ENCODE results near the gene SLAMF6. TPM values are rescaled to one million over a fixed set of nuclear protein-coding genes. Genes with fewer than 3 reads are reported as not detected.
A peak's percentile ranks its signal among the peaks of the same experiment; 100 is the strongest.

SLAMF6 gene
- total and polyA plus RNA-seq, 10 of the 15 experiments (the other 5 are each of a cell fraction or from before 2014, with no cell fraction given) = 20.5 to 89.6 (median 36.5) TPM

DNA sequence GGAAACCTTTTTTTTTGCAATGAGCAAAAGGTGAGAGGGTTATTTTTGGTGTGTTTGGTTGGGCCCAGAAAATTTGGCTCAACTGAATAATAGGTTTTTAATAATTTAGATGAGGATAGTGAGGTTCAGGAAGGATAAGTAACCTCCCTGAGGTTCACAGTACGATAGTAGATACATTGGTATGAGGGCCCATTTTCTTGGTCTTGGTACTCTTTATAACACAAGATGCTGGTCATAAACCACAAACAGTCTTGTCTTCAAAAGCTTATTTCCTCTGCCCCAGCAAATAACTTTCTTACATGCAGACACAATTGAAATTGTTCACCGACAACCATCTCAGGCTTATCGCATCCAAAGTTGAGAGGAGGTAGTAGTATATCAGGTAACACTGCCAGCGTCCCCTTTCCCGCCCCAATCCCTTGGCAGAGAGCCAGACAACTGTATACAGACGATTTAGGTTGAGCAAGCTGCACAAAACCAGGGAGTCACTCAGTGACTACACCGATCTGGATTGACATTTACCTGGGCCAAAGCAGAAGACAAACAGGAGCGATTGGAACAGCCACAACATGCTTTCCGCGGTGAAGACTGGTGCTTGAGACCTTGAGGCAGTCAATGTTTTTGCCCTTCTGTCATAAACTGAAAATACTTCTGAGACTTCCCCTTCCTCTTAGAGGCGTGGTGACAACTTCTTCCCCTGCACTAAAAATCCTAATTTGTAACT is at the start of gene SLAMF6 (continued):
- TF ChIP-seq IRF5 (IDR thresholded peaks at IDR 0.05; ENCODE audit: borderline replicate concordance) = no peak
- peak; percentile 57 for TF ChIP-seq IKZF1 (conservative IDR thresholded peaks at IDR 0.05)
- no peak for TF ChIP-seq SUZ12 (IDR thresholded peaks at IDR 0.05; ENCODE audit: unreplicated experiment)
- TF ChIP-seq EGR1 (IDR thresholded peaks at IDR 0.05; ENCODE audit: borderline replicate concordance in 1 of 2, low read depth in 2 of 2, low read length in 2 of 2) = no peak
- TF ChIP-seq YBX1 (IDR thresholded peaks at IDR 0.05) = no peak
- TF ChIP-seq ZNF384 (IDR thresholded peaks at IDR 0.05; ENCODE audit: borderline replicate concordance, low read depth, low read length) = no peak
- no peak for TF ChIP-seq PAX5 (IDR thresholded peaks at IDR 0.05; ENCODE audit: borderline replicate concordance, low read depth, low read length)
- peak in 1 of 2 experiments; percentile 48; a peak in 1 of 4 replicates for TF ChIP-seq ETV6 (conservative IDR thresholded peaks at IDR 0.05 in 1 of 2, IDR thresholded peaks at IDR 0.05 in 1 of 2; ENCODE audit: borderline replicate concordance in 1 of 2, low read depth in 1 of 2)
- TF ChIP-seq, protein P1, sequence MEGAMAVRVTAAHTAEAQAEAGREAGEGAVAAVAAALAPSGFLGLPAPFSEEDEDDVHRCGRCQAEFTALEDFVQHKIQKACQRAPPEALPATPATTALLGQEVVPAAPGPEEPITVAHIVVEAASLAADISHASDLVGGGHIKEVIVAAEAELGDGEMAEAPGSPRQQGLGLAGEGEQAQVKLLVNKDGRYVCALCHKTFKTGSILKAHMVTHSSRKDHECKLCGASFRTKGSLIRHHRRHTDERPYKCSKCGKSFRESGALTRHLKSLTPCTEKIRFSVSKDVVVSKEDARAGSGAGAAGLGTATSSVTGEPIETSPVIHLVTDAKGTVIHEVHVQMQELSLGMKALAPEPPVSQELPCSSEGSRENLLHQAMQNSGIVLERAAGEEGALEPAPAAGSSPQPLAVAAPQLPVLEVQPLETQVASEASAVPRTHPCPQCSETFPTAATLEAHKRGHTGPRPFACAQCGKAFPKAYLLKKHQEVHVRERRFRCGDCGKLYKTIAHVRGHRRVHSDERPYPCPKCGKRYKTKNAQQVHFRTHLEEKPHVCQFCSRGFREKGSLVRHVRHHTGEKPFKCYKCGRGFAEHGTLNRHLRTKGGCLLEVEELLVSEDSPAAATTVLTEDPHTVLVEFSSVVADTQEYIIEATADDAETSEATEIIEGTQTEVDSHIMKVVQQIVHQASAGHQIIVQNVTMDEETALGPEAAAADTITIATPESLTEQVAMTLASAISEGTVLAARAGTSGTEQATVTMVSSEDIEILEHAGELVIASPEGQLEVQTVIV (IDR thresholded peaks at IDR 0.05; ENCODE audit: borderline replicate concordance, partially characterized antibody) = no peak
- TF ChIP-seq TCF7 (IDR thresholded peaks at IDR 0.05; ENCODE audit: borderline replicate concordance) = no peak
- no peak for TF ChIP-seq BRCA1 (IDR thresholded peaks at IDR 0.05; ENCODE audit: low read depth, low read length)
- TF ChIP-seq SREBF1 (IDR thresholded peaks at IDR 0.05; ENCODE audit: low read length) = no peak
- TF ChIP-seq RCOR1 (conservative IDR thresholded peaks at IDR 0.05; ENCODE audit: low read depth, low read length) = no peak
- peak; percentile 81 for TF ChIP-seq POLR2AphosphoS5 (IDR thresholded peaks at IDR 0.05; ENCODE audit: low read length)
- TF ChIP-seq ZNF217 (IDR thresholded peaks at IDR 0.05) = no peak
- no peak for TF ChIP-seq CREB1 (IDR thresholded peaks at IDR 0.05; ENCODE audit: low read depth)
- no peak for TF ChIP-seq FOS (IDR thresholded peaks at IDR 0.05; ENCODE audit: borderline replicate concordance, extremely low read depth, insufficient read length)
- TF ChIP-seq USF1 (IDR thresholded peaks at IDR 0.05; ENCODE audit: borderline replicate concordance, extremely low read length, insufficient read depth, low read depth, low read length) = no peak
- no peak for TF ChIP-seq ZBED1 (IDR thresholded peaks at IDR 0.05; ENCODE audit: borderline replicate concordance)
- no peak for TF ChIP-seq TBL1XR1 (IDR thresholded peaks at IDR 0.05; ENCODE audit: low read depth, low read length)
- TF ChIP-seq REST (IDR thresholded peaks at IDR 0.05; ENCODE audit: low read depth, low read length) = no peak
- peak; percentile 42; the same call in 1 of the 2 replicates for TF ChIP-seq NFIC (IDR thresholded peaks at IDR 0.05; ENCODE audit: low read depth, low read length)
- no peak for TF ChIP-seq CHD1 (IDR thresholded peaks at IDR 0.05; ENCODE audit: low read depth, low read length)
